DMS79 (cell line): ENCODE results near the gene ENG.
A peak's percentile ranks its signal among the peaks of the same experiment; 100 is the strongest.
"Not testable (repeated sequence)": the region's sequence is repeated elsewhere in the genome, so short reads cannot be mapped to it uniquely, and the experiment has no call there.

Source experiments
- DNase-seq: peaks from one replicate; lab custom pipeline; 2025; lab: John Stamatoyannopoulos, UW

The ENG gene

GRCh38 chr9:127878652-127879390, 24.4 kb upstream of the ENG start:
- DNase-seq: no peak

DNA sequence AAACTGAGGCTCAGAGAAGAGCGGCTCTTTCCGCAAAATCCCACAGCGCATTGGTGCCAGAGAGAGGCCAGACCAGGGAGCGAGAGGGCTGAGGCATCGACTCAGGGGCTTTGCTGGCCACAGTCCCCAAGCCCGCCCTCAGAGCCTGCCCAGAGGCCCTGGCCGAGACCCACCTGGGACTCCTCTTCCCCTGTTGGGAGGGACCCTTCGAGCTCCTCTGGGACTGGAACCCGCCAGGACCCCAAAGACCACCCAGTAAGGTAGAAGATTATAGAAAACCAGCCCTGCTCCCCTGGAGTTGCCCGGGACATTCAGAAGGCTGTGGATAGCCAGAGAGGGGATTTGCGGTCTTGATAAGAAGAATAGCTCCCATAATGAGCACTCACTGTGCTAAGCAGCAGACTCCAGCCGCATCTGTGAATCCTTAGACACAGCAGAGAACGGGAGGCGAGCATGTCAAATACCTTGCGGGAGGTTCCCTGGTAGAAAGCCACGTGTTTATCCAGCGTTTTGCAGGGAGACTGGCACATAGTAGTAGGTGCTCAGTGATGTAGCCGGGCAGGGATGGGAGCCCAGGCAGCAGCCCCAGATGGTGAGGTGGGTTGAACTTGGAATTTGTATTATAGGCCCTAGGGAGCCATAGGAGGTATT, 23.7 kb upstream of the ENG start:
- no peak for DNase-seq

GRCh38 chr9:127877566-127877998, 23.1 kb upstream of the ENG start, which contains the start of gene AK1:
AK1 (minus strand) TSS chr9:127877675; CDS start chr9:127874617, 3,058 bp downstream.
- peak; percentile 38 for DNase-seq

GRCh38 chr9:127876764-127877562, 22.5 kb upstream of the ENG start:
- DNase-seq: peak; percentile 35

GRCh38 chr9:127876026-127876763, 21.7 kb upstream of the ENG start:
- peak; percentile 65 for DNase-seq

- no peak for DNase-seq
These were observed 21.0 kb upstream of the ENG start for GRCh38 chr9:127875306-127875966.

DNA sequence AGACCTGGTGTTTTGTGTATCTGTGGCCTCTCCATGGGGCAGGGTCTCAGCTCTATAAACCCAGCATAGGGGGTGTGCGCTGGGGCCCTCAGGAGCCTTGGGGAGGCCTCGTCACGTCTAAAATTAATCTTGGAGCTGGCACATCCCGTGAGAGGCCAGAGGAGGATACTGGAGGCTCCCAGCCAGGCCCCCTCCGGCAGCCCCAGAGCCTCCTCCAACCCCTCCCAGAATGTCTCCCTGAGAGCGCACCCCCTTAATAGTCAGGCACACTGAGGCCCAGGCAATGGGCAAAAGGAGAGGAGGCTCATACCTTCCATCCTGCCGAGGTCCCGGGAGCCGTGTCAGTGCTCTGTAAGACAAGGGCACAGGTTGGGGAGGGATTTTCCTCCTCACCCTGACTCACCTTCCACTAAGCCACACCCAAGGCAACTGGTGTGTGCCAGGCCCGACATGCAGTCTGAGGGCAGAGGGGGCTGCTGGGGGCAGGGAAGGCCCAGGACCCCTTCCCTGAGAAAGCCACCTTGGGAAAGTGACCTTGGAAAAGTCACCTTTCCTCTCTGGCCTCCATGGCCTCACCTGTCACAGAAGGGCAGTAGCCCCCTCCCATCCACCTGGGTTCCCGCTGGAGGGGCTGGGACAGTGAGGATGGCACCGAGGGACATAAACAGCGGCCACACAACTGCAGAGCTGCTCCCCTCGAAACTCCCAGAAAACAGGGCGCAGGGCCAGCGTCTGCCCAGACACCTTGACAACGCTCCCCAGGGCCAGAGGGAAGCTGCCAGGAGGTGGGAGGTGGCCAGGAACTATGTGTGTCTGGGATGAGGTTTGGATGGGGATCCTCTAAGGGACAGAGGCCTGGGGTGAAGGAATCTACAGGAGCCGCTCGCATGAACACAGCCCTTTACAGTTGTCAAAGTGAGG, 20.1 kb upstream of the ENG start:
- no peak for DNase-seq

DNA sequence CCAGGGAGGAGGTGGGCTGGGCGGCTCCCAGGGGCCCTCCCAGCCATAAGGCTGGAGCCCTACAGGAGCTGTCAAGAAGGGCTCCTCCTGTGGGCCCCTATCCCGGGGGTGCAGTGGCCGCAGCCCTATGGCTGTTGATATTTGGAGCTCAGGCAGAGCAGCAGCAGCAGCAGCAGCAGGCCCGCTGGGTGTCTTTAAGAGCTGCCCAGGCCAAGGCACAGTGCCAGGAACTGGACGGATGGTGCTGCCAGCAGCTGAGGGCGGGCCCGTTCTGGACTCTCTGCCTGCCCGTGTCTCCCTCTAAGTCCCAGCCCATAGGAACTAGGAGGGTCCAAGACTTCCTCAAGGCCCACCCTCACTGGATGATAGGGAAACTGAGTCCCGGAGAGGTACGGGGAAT, 19.4 kb upstream of the ENG start:
- no peak for DNase-seq

DNA sequence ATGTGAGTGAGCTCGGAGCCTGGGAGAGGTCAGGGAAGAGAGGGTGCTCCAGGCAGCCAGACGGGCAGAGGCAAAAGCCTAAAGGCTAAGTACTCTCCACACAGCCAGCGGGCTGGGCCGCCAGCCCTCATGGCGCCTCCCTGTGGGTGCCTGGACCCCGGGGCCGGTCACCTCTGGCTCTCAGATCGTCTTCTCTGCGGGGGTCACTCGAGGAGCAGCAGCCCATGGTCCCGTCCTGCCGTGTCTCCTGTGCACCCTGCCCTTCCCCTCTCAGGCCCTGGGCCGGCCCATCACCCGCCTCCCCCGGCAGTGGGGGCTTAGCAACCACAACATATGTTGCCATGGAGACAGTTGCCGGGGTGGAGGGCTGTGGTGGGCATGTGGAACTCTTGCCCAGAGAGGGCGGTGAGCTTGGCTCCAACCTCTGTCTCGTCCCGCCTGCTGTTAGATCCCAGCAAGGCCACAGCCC, 18.8 kb upstream of the ENG start:
- DNase-seq: no peak

- DNase-seq: no peak
These were observed 18.1 kb upstream of the ENG start for GRCh38 chr9:127872369-127873222.

DNA sequence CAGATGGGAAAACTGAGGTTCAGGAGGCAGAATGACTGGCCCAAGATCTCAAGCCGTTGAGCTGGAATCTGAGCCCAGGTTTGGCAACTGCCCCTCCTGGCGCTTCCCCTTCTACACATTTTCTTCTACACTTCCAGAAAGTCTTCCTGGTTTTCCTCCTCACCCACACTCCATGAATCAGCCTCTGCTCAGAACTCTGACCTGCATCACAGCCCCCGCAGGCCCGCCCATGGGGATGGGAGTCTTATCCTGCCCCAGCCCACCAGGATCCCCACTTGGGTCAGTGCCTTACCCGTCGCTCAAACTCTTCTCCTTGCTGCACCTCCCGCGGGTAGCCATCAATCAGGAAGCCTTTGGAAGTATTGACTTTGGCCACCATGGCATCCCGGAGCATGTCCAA, 17.1 kb upstream of the ENG start:
- DNase-seq: no peak

- no peak for DNase-seq
These were observed 16.4 kb upstream of the ENG start for GRCh38 chr9:127870887-127871286.

DNA sequence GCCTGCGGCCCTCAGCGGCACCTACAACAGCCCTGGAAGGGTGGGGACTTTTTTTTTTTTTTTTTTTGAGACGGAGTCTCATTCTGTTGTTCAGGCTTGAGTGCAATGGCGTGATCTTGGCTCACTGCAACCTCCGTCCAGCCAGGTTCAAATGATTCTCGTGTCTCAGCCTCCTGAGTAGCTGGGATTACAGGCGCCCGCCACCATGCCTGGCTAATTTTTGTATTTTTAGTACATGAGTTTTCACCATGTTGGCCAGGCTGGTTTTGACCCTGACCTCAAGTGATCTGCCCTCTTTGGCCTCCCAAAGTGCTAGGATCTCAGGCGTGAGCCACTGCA, 15.7 kb upstream of the ENG start:
- DNase-seq: not testable (repeated sequence)

DNA sequence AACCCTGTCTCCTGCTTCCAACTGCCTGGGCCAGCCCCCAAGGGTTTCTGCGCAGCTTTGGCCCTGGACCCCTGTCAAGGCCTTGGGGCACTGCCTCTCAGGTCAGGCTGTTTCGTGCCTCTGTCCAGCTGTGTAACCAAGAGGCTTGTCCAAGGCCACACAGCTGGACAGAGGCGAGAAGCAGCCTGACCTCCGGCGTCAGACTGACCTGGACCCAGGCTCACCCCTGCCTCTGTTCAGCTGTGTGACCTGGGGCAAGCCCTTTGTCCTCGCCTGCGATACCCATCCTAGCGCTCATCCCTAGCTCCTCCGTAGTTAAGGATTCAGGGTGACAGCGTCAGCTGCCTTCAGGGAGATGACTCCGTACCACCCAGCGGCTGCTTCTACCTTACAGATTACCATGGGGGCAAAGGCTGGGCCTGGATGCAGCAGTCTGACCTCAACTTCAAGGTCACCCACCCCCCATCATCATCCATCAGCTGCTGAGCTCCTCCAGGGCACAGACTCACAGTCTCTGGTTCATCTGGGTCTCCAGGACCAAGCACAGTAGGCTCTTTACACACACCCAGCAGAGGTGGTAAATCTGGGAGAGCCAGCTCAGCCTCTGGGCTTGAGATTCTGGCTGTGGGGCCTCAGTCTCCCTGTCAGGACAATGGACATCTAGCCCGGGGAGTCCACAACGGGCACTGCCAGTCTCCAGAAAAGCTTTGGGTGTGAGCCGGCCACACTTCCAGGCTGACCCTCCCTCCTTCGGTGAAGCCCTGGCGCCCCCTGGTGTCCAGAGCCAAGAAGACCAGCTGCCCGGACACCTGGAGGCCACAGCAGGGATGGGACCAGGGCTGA, 15.1 kb upstream of the ENG start:
- peak; percentile 29 for DNase-seq

- DNase-seq: no peak
These were observed 13.9 kb upstream of the ENG start for GRCh38 chr9:127868278-127868902.

- no peak for DNase-seq
These were observed 13.2 kb upstream of the ENG start for GRCh38 chr9:127867356-127868277.

DNA sequence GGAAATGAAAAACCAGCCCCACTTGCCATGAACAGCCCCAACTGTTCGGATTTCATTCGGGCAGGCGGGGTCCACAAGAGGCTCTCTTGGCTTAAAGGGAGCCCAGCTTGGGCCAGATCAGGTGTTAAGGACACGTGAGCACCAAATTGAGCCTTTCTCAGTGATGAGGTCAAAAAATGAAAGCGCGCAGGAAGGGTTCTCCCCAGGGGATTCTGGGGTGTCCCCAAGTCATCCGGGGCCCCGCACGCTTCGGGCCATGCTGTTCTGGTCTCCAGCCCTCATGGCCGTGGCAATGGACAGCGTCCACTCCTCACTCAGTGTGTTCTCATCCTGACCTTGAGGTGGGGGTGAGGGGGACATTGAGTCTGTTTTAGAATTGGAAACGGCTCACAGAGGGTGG, 12.1 kb upstream of the ENG start:
- no peak for DNase-seq
